22Rv1 (cell line): ENCODE data around the gene KNG1.
"Not testable (repeated sequence)": the region's sequence is repeated elsewhere in the genome, so short reads cannot be mapped to it uniquely, and the experiment has no call there.

Experiments
- H3K27ac ChIP-seq: fragments of 450-650 bp; 2 replicates; pipeline ENCODE4 v1.5.1; 2017
- ZFX ChIP-seq: fragments of 450-650 bp; IDR thresholded peaks from 2 replicates; pipeline ENCODE4 v1.6.1; 2017; ENCODE audit warnings: antibody characterized with exemption, borderline replicate concordance
- TF ChIP-seq, protein P1 (sequence below): fragments of 450-650 bp; IDR thresholded peaks from 2 replicates; pipeline ENCODE4 v1.5.1; 2017; ENCODE audit warnings: mild to moderate bottlenecking

KNG1 gene

GRCh38 chr3:186694288-186695032 is 22.7 kb upstream of the KNG1 start:
- no peak for TF ChIP-seq ZFX
- TF ChIP-seq, protein P1, sequence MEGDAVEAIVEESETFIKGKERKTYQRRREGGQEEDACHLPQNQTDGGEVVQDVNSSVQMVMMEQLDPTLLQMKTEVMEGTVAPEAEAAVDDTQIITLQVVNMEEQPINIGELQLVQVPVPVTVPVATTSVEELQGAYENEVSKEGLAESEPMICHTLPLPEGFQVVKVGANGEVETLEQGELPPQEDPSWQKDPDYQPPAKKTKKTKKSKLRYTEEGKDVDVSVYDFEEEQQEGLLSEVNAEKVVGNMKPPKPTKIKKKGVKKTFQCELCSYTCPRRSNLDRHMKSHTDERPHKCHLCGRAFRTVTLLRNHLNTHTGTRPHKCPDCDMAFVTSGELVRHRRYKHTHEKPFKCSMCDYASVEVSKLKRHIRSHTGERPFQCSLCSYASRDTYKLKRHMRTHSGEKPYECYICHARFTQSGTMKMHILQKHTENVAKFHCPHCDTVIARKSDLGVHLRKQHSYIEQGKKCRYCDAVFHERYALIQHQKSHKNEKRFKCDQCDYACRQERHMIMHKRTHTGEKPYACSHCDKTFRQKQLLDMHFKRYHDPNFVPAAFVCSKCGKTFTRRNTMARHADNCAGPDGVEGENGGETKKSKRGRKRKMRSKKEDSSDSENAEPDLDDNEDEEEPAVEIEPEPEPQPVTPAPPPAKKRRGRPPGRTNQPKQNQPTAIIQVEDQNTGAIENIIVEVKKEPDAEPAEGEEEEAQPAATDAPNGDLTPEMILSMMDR: no peak
- no peak overlapping the region for H3K27ac ChIP-seq

DNA sequence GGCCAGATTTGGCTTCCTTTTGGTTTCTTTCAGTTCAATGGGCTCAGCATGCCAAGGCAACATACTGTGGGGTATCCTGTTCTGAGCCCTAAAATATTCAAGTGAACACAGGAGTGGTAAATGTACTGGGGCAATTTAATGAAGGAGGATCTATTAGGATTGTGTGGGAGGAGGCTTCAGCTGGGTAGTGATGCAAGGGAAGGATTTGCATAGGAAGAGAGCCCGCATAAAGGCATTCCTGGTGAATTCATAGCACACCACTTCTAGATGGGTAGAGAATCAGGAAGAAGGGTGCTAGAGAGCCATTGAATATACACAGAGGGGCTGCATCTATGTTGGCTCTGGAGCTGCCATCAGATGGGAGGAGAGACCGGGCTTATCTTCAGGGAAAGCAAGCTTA is 20.6 kb upstream of the KNG1 start:
- H3K27ac ChIP-seq: no peak overlapping the region
- no peak for TF ChIP-seq ZFX
- TF ChIP-seq, protein P1: no peak

DNA sequence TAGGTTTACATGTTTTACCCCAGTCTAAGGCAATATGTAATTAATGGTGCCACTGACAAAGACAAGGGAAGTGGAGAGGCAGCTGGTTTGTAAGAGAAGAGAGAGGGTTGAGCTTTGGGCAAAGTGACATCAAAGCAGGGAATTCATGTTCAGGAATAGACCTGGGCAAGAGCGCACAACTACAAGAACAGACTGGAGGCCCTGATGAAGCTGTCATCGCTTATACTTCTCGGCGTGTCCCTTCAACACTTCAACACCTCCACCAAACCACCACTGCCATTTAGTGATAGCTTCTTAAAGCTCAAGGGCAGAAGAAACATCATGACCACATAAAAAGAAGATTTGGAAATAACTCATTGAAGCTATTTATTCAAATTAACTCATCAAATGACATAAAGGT is 19.6 kb upstream of the KNG1 start:
- TF ChIP-seq ZFX: no peak
- TF ChIP-seq, protein P1: no peak
- no peak overlapping the region for H3K27ac ChIP-seq

DNA sequence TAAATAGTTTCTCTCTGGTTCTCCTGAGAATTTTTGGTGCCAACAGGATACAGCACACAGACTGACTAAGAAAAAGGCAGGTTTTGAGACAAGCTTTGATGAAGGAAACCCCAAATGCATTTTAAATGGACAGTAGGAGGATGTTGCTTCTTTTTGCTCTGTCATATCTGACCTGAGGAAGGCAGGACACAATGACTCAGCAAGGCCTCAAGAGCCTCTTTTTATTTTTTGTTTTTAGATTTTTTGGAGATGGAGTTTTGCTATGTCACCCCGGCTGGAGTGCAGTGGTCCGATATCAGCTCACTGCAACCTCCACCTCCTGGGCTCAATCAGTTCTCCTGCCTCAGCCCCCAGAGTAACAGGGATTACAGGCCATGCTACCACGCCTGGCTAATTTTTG is 16.9 kb upstream of the KNG1 start:
- no peak for TF ChIP-seq ZFX
- TF ChIP-seq, protein P1: no peak
- no peak overlapping the region for H3K27ac ChIP-seq

GRCh38 chr3:186702451-186702850 is 14.7 kb upstream of the KNG1 start:
- H3K27ac ChIP-seq: not testable (repeated sequence)

DNA sequence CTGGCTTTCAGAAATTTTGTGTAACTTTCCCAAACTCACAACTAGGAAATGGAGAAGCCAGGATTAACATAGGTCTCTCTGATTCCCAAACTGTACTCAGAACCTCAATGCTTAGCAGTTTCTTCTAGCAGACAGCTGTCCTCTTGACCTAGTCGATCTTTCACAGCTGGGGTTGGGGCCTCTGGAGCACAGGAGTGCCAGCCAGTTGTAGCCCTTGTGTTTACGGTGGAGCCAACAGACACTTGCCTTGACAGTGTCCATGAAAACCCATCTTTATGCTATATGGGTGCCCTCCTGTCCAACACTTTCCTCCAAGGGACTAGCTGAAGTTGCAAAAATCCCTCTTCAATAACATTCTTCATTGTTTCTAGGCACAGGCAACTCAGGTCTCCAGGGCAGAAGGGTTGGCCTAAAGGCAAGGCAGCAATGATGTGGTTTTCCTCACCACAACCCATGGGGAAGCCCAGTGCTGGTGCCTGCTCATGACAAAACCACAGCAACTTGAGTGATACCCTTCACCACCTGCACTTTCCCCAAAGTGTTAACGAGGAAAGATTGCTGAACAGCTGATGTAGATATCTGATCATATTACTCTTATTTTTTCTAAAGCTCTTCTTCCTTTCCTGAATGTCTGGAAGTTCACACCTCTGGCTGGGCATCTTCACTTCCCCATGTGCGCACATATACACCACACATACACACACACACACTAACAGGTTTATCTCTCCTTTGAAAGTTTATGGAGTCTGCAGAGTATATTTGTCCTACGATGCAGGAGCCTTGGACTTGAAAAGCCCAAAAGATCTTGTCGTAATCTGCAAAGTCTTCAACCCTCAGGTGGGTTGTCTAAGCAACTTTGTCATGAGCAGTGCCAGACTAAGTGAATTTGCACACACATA is 11.0 kb upstream of the KNG1 start:
- TF ChIP-seq, protein P1: no peak
- no peak for TF ChIP-seq ZFX
- no peak overlapping the region for H3K27ac ChIP-seq

GRCh38 chr3:186708983-186709679 is 8.0 kb upstream of the KNG1 start:
- TF ChIP-seq, protein P1: no peak
- no peak overlapping the region for H3K27ac ChIP-seq

- H3K27ac ChIP-seq: not testable (repeated sequence)
These were observed 6.5 kb upstream of the KNG1 start for GRCh38 chr3:186710694-186711093.
